Measurements from ENCODE around the gene TBC1D4.

Gene TBC1D4

GRCh38 chr13:75303263-75303662 is 178.7 kb downstream of the TBC1D4 start:
- TF ChIP-seq CTCF (IDR thresholded peaks at IDR 0.05; ENCODE audit: insufficient read depth, low read depth, low read length, missing control alignments): no peak
- DNase-seq (ENCODE audit: low read depth): no peak
- no peak overlapping the region for H3K4me3 ChIP-seq (ENCODE audit: low read length)

- TF ChIP-seq CTCF (IDR thresholded peaks at IDR 0.05; ENCODE audit: insufficient read depth, low read depth, low read length, missing control alignments): no peak
- no peak for DNase-seq (ENCODE audit: low read depth)
- H3K4me3 ChIP-seq (ENCODE audit: low read length): no peak overlapping the region
These were observed 179.8 kb downstream of the TBC1D4 start for GRCh38 chr13:75302071-75302698.

- DNase-seq (ENCODE audit: low read depth): no peak
- H3K4me3 ChIP-seq (ENCODE audit: low read length): no peak overlapping the region
- no peak for TF ChIP-seq CTCF (IDR thresholded peaks at IDR 0.05; ENCODE audit: insufficient read depth, low read depth, low read length, missing control alignments)
These were observed 181.8 kb downstream of the TBC1D4 start for GRCh38 chr13:75299913-75300862.

- no peak overlapping the region for H3K4me3 ChIP-seq (ENCODE audit: low read length)
- TF ChIP-seq CTCF (IDR thresholded peaks at IDR 0.05; ENCODE audit: insufficient read depth, low read depth, low read length, missing control alignments): no peak
- DNase-seq (ENCODE audit: low read depth): no peak
These were observed 182.7 kb downstream of the TBC1D4 start for GRCh38 chr13:75299246-75299645.

GRCh38 chr13:75296641-75297040 is 185.3 kb downstream of the TBC1D4 start:
- no peak for TF ChIP-seq CTCF (IDR thresholded peaks at IDR 0.05; ENCODE audit: insufficient read depth, low read depth, low read length, missing control alignments)

GRCh38 chr13:75295201-75295600 is 186.8 kb downstream of the TBC1D4 start:
- TF ChIP-seq CTCF (IDR thresholded peaks at IDR 0.05; ENCODE audit: insufficient read depth, low read depth, low read length, missing control alignments): no peak
- H3K4me3 ChIP-seq (ENCODE audit: low read length): no peak overlapping the region
- DNase-seq (ENCODE audit: low read depth): no peak

More at GRCh38 chr13:75296641-75297040, 185.3 kb downstream of the TBC1D4 start:
- DNase-seq (ENCODE audit: low read depth): no peak
- H3K4me3 ChIP-seq (ENCODE audit: low read length): no peak overlapping the region
